Liver (tissue), 9 donors: ENCODE results near the gene CAMK1D. TPM values are rescaled to one million over a fixed set of nuclear protein-coding genes. Genes with fewer than 3 reads are reported as not detected.

Source experiments
- DNase-seq: peaks from one replicate; pipeline ENCODE4 v3.0.0-alpha.2; 2017; ENCODE audit warnings: low spot score
- H3K27ac ChIP-seq, 2 donors: one replicate each; pipeline ENCODE4 v1.7.0; 2013; ENCODE audit warnings: inconsistent platforms in 2 of 2, low read length in 2 of 2, control low read depth in 1 of 2, low read depth in 1 of 2, mild to moderate bottlenecking in 1 of 2
- H3K27me3 ChIP-seq, 4 donors: one replicate each; pipeline versions ENCODE4 v1.6.1 to v1.7.0; 2013; ENCODE audit warnings: low read length in 3 of 4, inconsistent platforms in 1 of 4, mild to moderate bottlenecking in 1 of 4, moderate library complexity in 1 of 4; ENCODE audit not compliant: control insufficient read depth in 4 of 4, insufficient read depth in 4 of 4
- H3K36me3 ChIP-seq, 4 donors: one replicate each; pipeline versions ENCODE4 v1.6.1 to v1.7.0; 2013; ENCODE audit warnings: low read length in 3 of 4, mild to moderate bottlenecking in 3 of 4, low read depth in 1 of 4, moderate library complexity in 1 of 4; ENCODE audit not compliant: control insufficient read depth in 4 of 4, insufficient read depth in 3 of 4
- H3K4me1 ChIP-seq, 4 donors: one replicate each; pipeline versions ENCODE4 v1.6.1 to v1.7.0; 2013; ENCODE audit warnings: low read length in 3 of 4, mild to moderate bottlenecking in 3 of 4, moderate library complexity in 1 of 4; ENCODE audit not compliant: control insufficient read depth in 4 of 4, insufficient read depth in 4 of 4
- H3K4me3 ChIP-seq, 3 donors: one replicate each; pipeline versions ENCODE4 v1.6.1 to v1.7.0; 2013; ENCODE audit warnings: low read length in 3 of 3, control low read depth in 1 of 3, low read depth in 1 of 3, mild to moderate bottlenecking in 1 of 3
- H3K9ac ChIP-seq, 2 donors: one replicate each; pipeline ENCODE4 v1.7.0; 2013; ENCODE audit warnings: low read length in 2 of 2, mild to moderate bottlenecking in 2 of 2, moderate library complexity in 2 of 2, control low read depth in 1 of 2, low read depth in 1 of 2
- H3K9me3 ChIP-seq, 4 donors: one replicate each; pipeline versions ENCODE4 v1.6.1 to v1.7.0; 2013; ENCODE audit warnings: low read length in 3 of 4; ENCODE audit not compliant: control insufficient read depth in 4 of 4
- ATF3 ChIP-seq: IDR thresholded peaks from 2 replicates; pipeline ENCODE4 v1.6.1; 2016; ENCODE audit warnings: antibody characterized with exemption
- CTCF ChIP-seq: fragments of 150-350 bp; IDR thresholded peaks from 2 replicates; pipeline ENCODE4 v1.5.1; 2017; ENCODE audit warnings: improper control_type of control experiment, low read depth, low read length; ENCODE audit not compliant: missing input control
- EGR1 ChIP-seq, 2 donors: IDR thresholded peaks; 2 replicates each; pipeline ENCODE4 v1.6.1; 2016 to 2018; ENCODE audit warnings: antibody characterized with exemption in 2 of 2, low read depth in 2 of 2
- FOXA2 ChIP-seq: IDR thresholded peaks from 2 replicates; pipeline ENCODE4 v1.6.1; 2016; ENCODE audit warnings: antibody characterized with exemption
- GABPA ChIP-seq, 2 donors: IDR thresholded peaks in 1 of 2; conservative IDR thresholded peaks in 1 of 2; 2 replicates each; pipeline ENCODE4 v1.6.1; 2016; ENCODE audit warnings: antibody characterized with exemption in 2 of 2, mild to moderate bottlenecking in 1 of 2, moderate library complexity in 1 of 2
- HNF4A ChIP-seq, 2 donors: conservative IDR thresholded peaks; 2 replicates each; pipeline ENCODE4 v1.6.1; 2016; ENCODE audit warnings: antibody characterized with exemption in 2 of 2, mild to moderate bottlenecking in 2 of 2
- HNF4G ChIP-seq: IDR thresholded peaks from 2 replicates; pipeline ENCODE4 v1.6.1; 2016; ENCODE audit warnings: antibody characterized with exemption
- JUND ChIP-seq, 2 donors: IDR thresholded peaks; 2 replicates each; pipeline ENCODE4 v1.6.1; 2016; ENCODE audit warnings: antibody characterized with exemption in 2 of 2
- MAX ChIP-seq: IDR thresholded peaks from 2 replicates; pipeline ENCODE4 v1.6.1; 2016; ENCODE audit warnings: antibody characterized with exemption
- NR2F2 ChIP-seq: IDR thresholded peaks from 2 replicates; pipeline ENCODE4 v1.6.1; 2016; ENCODE audit warnings: antibody characterized with exemption
- RAD21 ChIP-seq, 2 donors: IDR thresholded peaks; 2 replicates each; pipeline ENCODE4 v1.6.1; 2016; ENCODE audit warnings: antibody characterized with exemption in 2 of 2, mild to moderate bottlenecking in 2 of 2
- REST ChIP-seq: IDR thresholded peaks from 2 replicates; pipeline ENCODE4 v1.6.1; 2016; ENCODE audit warnings: antibody characterized with exemption, mild to moderate bottlenecking
- RXRA ChIP-seq, 2 donors: IDR thresholded peaks; 2 replicates each; pipeline ENCODE4 v1.6.1; 2017 to 2018; ENCODE audit warnings: antibody characterized with exemption in 2 of 2, mild to moderate bottlenecking in 1 of 2
- SP1 ChIP-seq: IDR thresholded peaks from 2 replicates; pipeline ENCODE4 v1.6.1; 2018; ENCODE audit warnings: antibody characterized with exemption, mild to moderate bottlenecking
- TAF1 ChIP-seq: conservative IDR thresholded peaks from 2 replicates; pipeline ENCODE4 v1.6.1; 2016; ENCODE audit warnings: antibody characterized with exemption, mild to moderate bottlenecking
- YY1 ChIP-seq: IDR thresholded peaks from 2 replicates; pipeline ENCODE4 v1.6.1; 2016; ENCODE audit warnings: antibody characterized with exemption, mild to moderate bottlenecking
- ZBTB33 ChIP-seq: IDR thresholded peaks from 2 replicates; pipeline ENCODE4 v1.6.1; 2016; ENCODE audit warnings: antibody characterized with exemption
- WGBS: extraction: QIAGEN DNeasy Blood & Tissue Kit; methylation state at CpG from one replicate; pipeline ENCODE4 v1.1.7; 2013; 5-methylcytosine and 5-hydroxymethylcytosine counted together
- polyA plus RNA-seq, 2 donors: library from polyadenylated mRNA; stranded (reverse) in 1 of 2; unstranded in 1 of 2; fragments of 200-250 nt in 1 of 2; fragments of >200 nt in 1 of 2; fragmentation: Nextera tagmentation in 1 of 2; extraction: Ambion mirVana in 1 of 2; gene quantifications; one replicate each; pipeline versions ENCODE4 v1.2.1 to v1.2.3, GENCODE V29; 2013 to 2015
- total RNA-seq, 2 donors: library from RNA; depleted of rRNA; stranded (reverse); fragments of >200 nt; gene quantifications; one replicate each; pipeline ENCODE4 v1.2.3, GENCODE V29; 2014
- donor health status: healthy.
- donor health status: healthy.
- donor health status: healthy.
- donor health status: healthy.
- donor health status: healthy.

CAMK1D gene
- total and polyA plus RNA-seq, 4 donors = 2.7 to 10.1 (median 4.2) TPM

- Histone ChIP-seq H3K36me3 (no peaks in the 10 kb centered on the region), H3K27ac (no peak overlapping the region), H3K9ac (no peak overlapping the region), H3K27me3 (no peaks in the 10 kb centered on the region), H3K4me3 (no peak overlapping the region), H3K9me3 (no peaks in the 10 kb centered on the region), H3K4me1 (peaks cover 3 to 24% (median 9%) of the 10 kb centered on the region in 4 donors)
- WGBS = 84% methylated on average over 4 of the region's 4 CpGs
- DNase-seq = no peak
- no peak for TF ChIP-seq NR2F2
- no peak for TF ChIP-seq MAX
- TF ChIP-seq CTCF = no peak
- no peak for TF ChIP-seq REST
- TF ChIP-seq HNF4G = no peak
- TF ChIP-seq RXRA (IDR thresholded peaks at IDR 0.05) = no peak
- no peak for TF ChIP-seq SP1
- TF ChIP-seq TAF1 = no peak
- no peak for TF ChIP-seq GABPA (IDR thresholded peaks at IDR 0.05 in 1 of 2, conservative IDR thresholded peaks at IDR 0.05 in 1 of 2)
- no peak for TF ChIP-seq JUND (IDR thresholded peaks at IDR 0.05)
- no peak for TF ChIP-seq EGR1 (IDR thresholded peaks at IDR 0.05; ENCODE audit: low read depth in 2 of 2)
- TF ChIP-seq RAD21 (IDR thresholded peaks at IDR 0.05) = no peak
- no peak for TF ChIP-seq YY1
- TF ChIP-seq HNF4A (conservative IDR thresholded peaks at IDR 0.05) = no peak
- TF ChIP-seq FOXA2 = no peak
Observed at GRCh38 chr10:12533151-12533550, 183.8 kb downstream of the CAMK1D start.

- peaks cover 6 to 28% (median 15%) of the 10 kb centered on the region in 4 donors for H3K4me1 ChIP-seq
- no peak for DNase-seq
- H3K27me3 ChIP-seq = no peaks in the 10 kb centered on the region
- 94% methylated on average over 3 of the region's 3 CpGs for WGBS
- H3K4me3 ChIP-seq = no peak overlapping the region
- no peaks in the 10 kb centered on the region for H3K9me3 ChIP-seq
- no peaks in the 10 kb centered on the region for H3K36me3 ChIP-seq
- H3K27ac ChIP-seq = no peak overlapping the region
- no peak overlapping the region for H3K9ac ChIP-seq
- TF ChIP-seq ATF3 = no peak
- no peak for TF ChIP-seq YY1
- no peak for TF ChIP-seq ZBTB33
- TF ChIP-seq TAF1 = no peak
- TF ChIP-seq FOXA2 = no peak
- no peak for TF ChIP-seq HNF4A (conservative IDR thresholded peaks at IDR 0.05)
- TF ChIP-seq SP1 = no peak
- no peak for TF ChIP-seq RAD21 (IDR thresholded peaks at IDR 0.05)
- no peak for TF ChIP-seq MAX
- TF ChIP-seq NR2F2 = no peak
- no peak for TF ChIP-seq REST
- no peak for TF ChIP-seq HNF4G
- no peak for TF ChIP-seq JUND (IDR thresholded peaks at IDR 0.05)
- TF ChIP-seq EGR1 (IDR thresholded peaks at IDR 0.05; ENCODE audit: low read depth in 2 of 2) = no peak
- TF ChIP-seq GABPA (IDR thresholded peaks at IDR 0.05 in 1 of 2, conservative IDR thresholded peaks at IDR 0.05 in 1 of 2) = no peak
- no peak for TF ChIP-seq RXRA (IDR thresholded peaks at IDR 0.05)
Observed at GRCh38 chr10:12533723-12534122, 184.4 kb downstream of the CAMK1D start.
